OCI-LY7 (cell line): Measurements from ENCODE around the gene KCNQ1OT1. TPM values are rescaled to one million over a fixed set of nuclear protein-coding genes. Genes with fewer than 3 reads are reported as not detected.

ENCODE experiments used
- BruUV-seq: library from RNA; stranded (reverse); fragments of 400-500 nt; replicated peaks from 2 replicates; lab custom pipeline; 2021; lab: Mats Ljungman, UMichigan
- CTCF ChIA-PET: fragments of 300-600 bp; sonication (Branson Sonifier 250); formaldehyde crosslinking; loops from one replicate; lab custom pipeline; 2022; ENCODE audit warnings: antibody characterized with exemption; ENCODE audit not compliant: unreplicated experiment; lab: Charles Lee
- POLR2A ChIA-PET: fragments of 300-600 bp; sonication (Branson Sonifier 250); formaldehyde crosslinking; loops from one replicate; lab custom pipeline; 2022; ENCODE audit warnings: antibody characterized with exemption; lab: Charles Lee
- DNase-seq: peaks from one replicate; pipeline ENCODE4 v3.0.0-alpha.2; 2015; ENCODE audit warnings: low spot score
- H2AFZ ChIP-seq: fragments of 200-600 bp; sonication (generic), shearing (Covaris generic); 2 replicates; pipeline ENCODE4 v1.6.1; 2014; ENCODE audit warnings: mild to moderate bottlenecking, antibody characterized with exemption, low read length, moderate library complexity
- H3K27ac ChIP-seq: fragments of 200-600 bp; sonication (generic); 2 replicates; pipeline ENCODE4 v1.5.1; 2014; ENCODE audit warnings: mixed run types, low read depth, mild to moderate bottlenecking, moderate library complexity, low read length, inconsistent platforms; ENCODE audit not compliant: poor library complexity, severe bottlenecking
- H3K36me3 ChIP-seq: fragments of 200-600 bp; sonication (generic); 2 replicates; pipeline ENCODE4 v1.6.1; 2014; ENCODE audit warnings: mild to moderate bottlenecking, antibody characterized with exemption, low read length, moderate library complexity, mixed read lengths; ENCODE audit not compliant: insufficient read depth
- H3K4me1 ChIP-seq: fragments of 200-600 bp; sonication (generic); 2 replicates; pipeline ENCODE4 v1.5.1; 2014; ENCODE audit warnings: mild to moderate bottlenecking, low read length; ENCODE audit not compliant: insufficient read depth, poor library complexity, severe bottlenecking
- H3K4me2 ChIP-seq: fragments of 200-600 bp; sonication (generic); 2 replicates; pipeline ENCODE4 v1.6.1; 2014; ENCODE audit warnings: mild to moderate bottlenecking, low read length
- H3K4me3 ChIP-seq: fragments of 200-600 bp; sonication (generic); 2 replicates; pipeline ENCODE4 v1.5.1; 2014; ENCODE audit warnings: mild to moderate bottlenecking, low read depth, low read length; ENCODE audit not compliant: poor library complexity, severe bottlenecking
- H3K79me2 ChIP-seq: fragments of 200-600 bp; sonication (generic); 2 replicates; pipeline ENCODE4 v1.6.1; 2016; ENCODE audit warnings: low read depth, mild to moderate bottlenecking, low read length, moderate library complexity, mixed read lengths; ENCODE audit not compliant: insufficient read depth
- H3K9me2 ChIP-seq: fragments of 200-600 bp; sonication (generic); 2 replicates; pipeline ENCODE4 v1.6.1; 2016; ENCODE audit warnings: mild to moderate bottlenecking, low read length, mixed read lengths; ENCODE audit not compliant: insufficient read depth
- H3K9me3 ChIP-seq: fragments of 200-600 bp; sonication (generic); 2 replicates; pipeline ENCODE4 v1.6.1; 2014; ENCODE audit warnings: mild to moderate bottlenecking, mixed run types, low read length, mixed read lengths
- H4K20me1 ChIP-seq: fragments of 200-600 bp; sonication (generic); 2 replicates; pipeline ENCODE4 v1.6.1; 2014; ENCODE audit warnings: mild to moderate bottlenecking, antibody characterized with exemption, low read length, moderate library complexity, mixed read lengths; ENCODE audit not compliant: insufficient read depth
- EZH2phosphoT487 ChIP-seq: fragments of 200-600 bp; sonication (generic); IDR thresholded peaks from 2 replicates; pipeline ENCODE4 v1.6.1; 2018; ENCODE audit warnings: low read depth, borderline replicate concordance, mild to moderate bottlenecking, mixed run types, antibody characterized with exemption, low read length, moderate library complexity, mixed read lengths
- intact Hi-C: fragments of 100-400 bp; cut with micrococcal nuclease; formaldehyde crosslinking; loops from one replicate; pipeline ENCODE4 v1.10.0; 2022; ENCODE audit not compliant: unreplicated experiment
- total RNA-seq, 2 experiments: library from RNA; depleted of rRNA in 1 of 2; stranded (reverse); fragments of >200 nt in 1 of 2; shearing (Covaris generic) in 1 of 2; gene quantifications; 2 replicates each; pipeline ENCODE4 v1.2.3, GENCODE V29; 2014 to 2022
- TF ChIP-seq, protein P1 (sequence below): fragments of 200-600 bp; sonication (generic); conservative IDR thresholded peaks from 2 replicates; pipeline ENCODE4 v1.5.1; 2014; ENCODE audit warnings: mild to moderate bottlenecking, antibody characterized with exemption, low read length, moderate library complexity, mixed read lengths

KCNQ1OT1 gene
- total RNA-seq, 2 experiments from 2014 or later, result 2.9 to 3.4 TPM

DNA sequence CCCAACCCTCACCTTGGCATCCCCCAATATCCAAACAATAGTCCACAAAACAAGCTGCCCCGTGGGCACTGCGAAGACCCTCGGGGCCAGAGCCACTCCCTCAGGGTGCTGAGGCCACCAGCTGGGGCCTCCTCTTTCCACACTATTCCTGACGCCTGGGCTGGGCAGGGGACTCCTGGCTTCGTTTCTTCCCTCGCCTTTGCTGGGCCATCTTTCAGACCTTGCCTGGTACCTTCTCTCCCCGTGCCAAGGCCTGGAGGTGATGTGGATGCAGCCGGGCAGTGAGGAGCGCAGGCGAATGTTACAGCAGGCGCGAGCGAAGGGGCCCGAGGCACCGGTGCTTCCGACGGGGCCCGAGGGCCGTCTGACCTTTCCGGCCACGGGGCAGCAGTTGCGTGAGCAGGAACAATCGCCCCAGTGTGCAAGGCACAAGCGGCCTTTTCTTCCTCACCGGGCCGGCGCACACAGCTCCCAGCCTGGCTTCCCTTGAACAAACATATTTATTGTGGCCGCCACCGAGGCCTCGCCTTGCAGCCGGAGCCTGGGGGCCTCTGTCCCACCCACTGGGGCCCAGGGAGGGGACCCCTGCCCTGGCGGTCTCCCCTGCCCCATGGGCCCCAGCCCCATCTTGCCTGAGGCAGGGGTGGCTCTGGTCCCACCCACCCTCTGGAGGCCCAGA lies 32.6 kb upstream of the KCNQ1OT1 start:
- intact Hi-C loops, result no loop called here
- Histone ChIP-seq H3K4me1 (no peaks in the 10 kb centered on the region), H2AFZ (no peak overlapping the region), H3K9me3 (no peaks in the 10 kb centered on the region), H3K27ac (no peak overlapping the region), H3K36me3 (no peaks in the 10 kb centered on the region), H3K9me2 (no peaks in the 10 kb centered on the region), H3K4me2 (no peak overlapping the region), H4K20me1 (no peaks in the 10 kb centered on the region), H3K79me2 (no peaks in the 10 kb centered on the region), H3K4me3 (no peak overlapping the region)
- ChIA-PET POLR2A (interaction anchor here (0.6 kb wide), 1 partner anchor 134 kb away, joined by 3 read pairs; no protein-coding TSS in a partner anchor), CTCF (no interaction called here)
- TF ChIP-seq, protein P1, sequence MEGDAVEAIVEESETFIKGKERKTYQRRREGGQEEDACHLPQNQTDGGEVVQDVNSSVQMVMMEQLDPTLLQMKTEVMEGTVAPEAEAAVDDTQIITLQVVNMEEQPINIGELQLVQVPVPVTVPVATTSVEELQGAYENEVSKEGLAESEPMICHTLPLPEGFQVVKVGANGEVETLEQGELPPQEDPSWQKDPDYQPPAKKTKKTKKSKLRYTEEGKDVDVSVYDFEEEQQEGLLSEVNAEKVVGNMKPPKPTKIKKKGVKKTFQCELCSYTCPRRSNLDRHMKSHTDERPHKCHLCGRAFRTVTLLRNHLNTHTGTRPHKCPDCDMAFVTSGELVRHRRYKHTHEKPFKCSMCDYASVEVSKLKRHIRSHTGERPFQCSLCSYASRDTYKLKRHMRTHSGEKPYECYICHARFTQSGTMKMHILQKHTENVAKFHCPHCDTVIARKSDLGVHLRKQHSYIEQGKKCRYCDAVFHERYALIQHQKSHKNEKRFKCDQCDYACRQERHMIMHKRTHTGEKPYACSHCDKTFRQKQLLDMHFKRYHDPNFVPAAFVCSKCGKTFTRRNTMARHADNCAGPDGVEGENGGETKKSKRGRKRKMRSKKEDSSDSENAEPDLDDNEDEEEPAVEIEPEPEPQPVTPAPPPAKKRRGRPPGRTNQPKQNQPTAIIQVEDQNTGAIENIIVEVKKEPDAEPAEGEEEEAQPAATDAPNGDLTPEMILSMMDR, result no peak
- no peak for TF ChIP-seq EZH2phosphoT487
- no peak for DNase-seq
- no TSS peak for BruUV-seq

DNA sequence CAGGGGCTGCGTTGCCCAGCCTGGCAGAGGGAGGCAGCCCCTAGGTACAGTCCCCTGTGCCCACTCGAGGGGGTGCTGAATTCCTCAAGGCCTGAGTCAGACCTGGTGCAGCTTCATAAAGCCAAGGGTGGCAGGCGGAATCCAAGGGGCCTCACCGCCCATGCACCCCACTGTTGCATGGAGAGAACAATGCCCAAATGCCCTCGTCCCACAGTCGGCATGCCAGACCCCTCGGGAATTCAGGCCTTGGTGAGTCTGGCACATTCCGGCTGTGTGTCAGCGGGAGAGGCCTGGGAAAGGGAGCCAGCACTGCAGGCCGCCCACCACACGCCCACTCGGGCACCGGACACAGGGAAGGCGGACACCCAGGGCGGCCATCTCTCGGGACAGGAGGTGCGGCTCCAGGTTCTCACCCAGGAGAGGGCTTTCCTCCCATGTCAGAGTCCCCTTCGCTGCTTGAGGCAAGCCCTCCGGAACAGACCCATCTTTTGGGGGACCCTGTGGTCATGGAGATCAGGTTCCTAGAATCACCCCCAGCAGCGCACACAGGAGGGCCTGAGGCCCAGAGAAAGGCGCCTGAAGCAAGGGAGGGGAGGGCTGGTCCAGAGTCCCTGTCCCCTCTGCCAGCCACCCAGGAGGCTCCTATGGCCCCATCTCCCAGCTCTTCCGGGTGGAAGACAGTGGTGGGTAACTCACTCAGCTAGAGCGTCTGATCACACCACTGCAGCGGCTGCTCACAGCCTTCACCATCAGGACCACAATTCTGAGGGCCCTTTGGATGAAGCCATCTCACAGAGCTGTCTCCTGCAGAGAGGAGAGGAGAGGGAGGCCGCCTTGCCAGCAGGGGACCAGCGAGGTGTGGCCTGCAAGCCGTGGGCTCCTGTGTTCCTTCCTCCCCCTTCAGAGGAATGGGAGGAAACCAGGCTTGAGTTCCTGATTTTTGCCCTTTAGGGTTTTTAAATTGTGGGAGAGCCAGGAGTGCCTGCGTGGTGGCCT lies 31.6 kb upstream of the KCNQ1OT1 start:
- no peak for TF ChIP-seq EZH2phosphoT487
- TF ChIP-seq, protein P1, result no peak
- no peak overlapping the region for H3K4me2 ChIP-seq
- H3K4me3 ChIP-seq, result no peak overlapping the region
- H4K20me1 ChIP-seq, result no peaks in the 10 kb centered on the region
- no peaks in the 10 kb centered on the region for H3K9me3 ChIP-seq
- H3K9me2 ChIP-seq, result no peaks in the 10 kb centered on the region
- no peak for DNase-seq
- POLR2A ChIA-PET, result interaction anchor here (0.6 kb wide), 1 partner anchor 925 kb away, joined by 4 read pairs; no protein-coding TSS in a partner anchor
- intact Hi-C loops, result no loop called here
- no peak overlapping the region for H3K27ac ChIP-seq
- H2AFZ ChIP-seq, result no peak overlapping the region
- H3K79me2 ChIP-seq, result no peaks in the 10 kb centered on the region
- no peaks in the 10 kb centered on the region for H3K36me3 ChIP-seq
- CTCF ChIA-PET, result no interaction called here
- no TSS peak for BruUV-seq
- no peaks in the 10 kb centered on the region for H3K4me1 ChIP-seq
